Esophagus squamous epithelium (tissue), 4 donors: ENCODE data around the gene ANKLE2.

Source experiments
- POLR2A ChIP-seq, 4 donors: fragments of 450-650 bp; IDR thresholded peaks; one replicate each; pipeline ENCODE4 v1.6.1; 2017; ENCODE audit warnings: antibody characterized with exemption in 4 of 4, mild to moderate bottlenecking in 4 of 4, moderate library complexity in 3 of 4
- TF ChIP-seq, protein P1 (sequence below), 6 experiments: fragments of 450-650 bp in 4 of 6; fragments of 200-600 bp in 2 of 6; sonication (generic) in 2 of 6; IDR thresholded peaks; one replicate each; pipeline ENCODE4 v1.5.1; 2016 to 2019; ENCODE audit warnings: antibody characterized with exemption in 6 of 6, mild to moderate bottlenecking in 4 of 6, moderate library complexity in 4 of 6

DNA sequence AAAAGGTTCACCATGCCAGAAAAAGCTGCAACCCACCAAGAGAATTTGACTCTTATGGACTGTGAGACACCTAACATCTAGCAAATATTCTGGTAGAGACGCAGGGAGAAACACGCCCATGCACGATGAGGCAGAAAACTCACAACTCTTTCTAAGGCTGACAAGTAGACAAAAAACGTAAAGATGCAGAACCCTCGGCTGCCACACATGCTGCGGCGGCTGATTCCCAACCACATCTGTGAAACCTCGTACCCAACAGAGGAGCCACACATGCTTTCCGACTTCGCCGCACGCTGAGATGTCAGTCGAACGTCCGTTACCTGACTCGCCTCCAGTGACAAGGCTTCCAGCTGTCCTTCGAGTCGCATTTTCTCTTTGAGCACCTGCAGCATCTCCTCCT, 45.2 kb upstream of the ANKLE2 start:
- TF ChIP-seq, protein P1, sequence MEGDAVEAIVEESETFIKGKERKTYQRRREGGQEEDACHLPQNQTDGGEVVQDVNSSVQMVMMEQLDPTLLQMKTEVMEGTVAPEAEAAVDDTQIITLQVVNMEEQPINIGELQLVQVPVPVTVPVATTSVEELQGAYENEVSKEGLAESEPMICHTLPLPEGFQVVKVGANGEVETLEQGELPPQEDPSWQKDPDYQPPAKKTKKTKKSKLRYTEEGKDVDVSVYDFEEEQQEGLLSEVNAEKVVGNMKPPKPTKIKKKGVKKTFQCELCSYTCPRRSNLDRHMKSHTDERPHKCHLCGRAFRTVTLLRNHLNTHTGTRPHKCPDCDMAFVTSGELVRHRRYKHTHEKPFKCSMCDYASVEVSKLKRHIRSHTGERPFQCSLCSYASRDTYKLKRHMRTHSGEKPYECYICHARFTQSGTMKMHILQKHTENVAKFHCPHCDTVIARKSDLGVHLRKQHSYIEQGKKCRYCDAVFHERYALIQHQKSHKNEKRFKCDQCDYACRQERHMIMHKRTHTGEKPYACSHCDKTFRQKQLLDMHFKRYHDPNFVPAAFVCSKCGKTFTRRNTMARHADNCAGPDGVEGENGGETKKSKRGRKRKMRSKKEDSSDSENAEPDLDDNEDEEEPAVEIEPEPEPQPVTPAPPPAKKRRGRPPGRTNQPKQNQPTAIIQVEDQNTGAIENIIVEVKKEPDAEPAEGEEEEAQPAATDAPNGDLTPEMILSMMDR (IDR thresholded peaks at IDR 0.05): no peak
- no peak for TF ChIP-seq POLR2A (IDR thresholded peaks at IDR 0.05)
